GM12878 (cell line): ENCODE measurements around the gene ARHGAP26. TPM values are rescaled to one million over a fixed set of nuclear protein-coding genes. Genes with fewer than 3 reads are reported as not detected.

Experiments used
- CBX5 ChIP-seq: sonication (generic); IDR thresholded peaks from 2 replicates; pipeline ENCODE4 v1.6.1; 2016; ENCODE audit warnings: low read depth, moderate library complexity, mild to moderate bottlenecking, inconsistent platforms
- EGR1 ChIP-seq, 2 experiments: IDR thresholded peaks; 1 replicate in 1 of 2; 2 replicates in 1 of 2; pipeline ENCODE4 v1.6.1; 2011 to 2012; ENCODE audit warnings: low read depth in 2 of 2, low read length in 2 of 2, borderline replicate concordance in 1 of 2, mild to moderate bottlenecking in 1 of 2, moderate library complexity in 1 of 2
- FOS ChIP-seq: IDR thresholded peaks from 3 replicates; pipeline ENCODE4 v1.6.1; 2011; ENCODE audit warnings: borderline replicate concordance; ENCODE audit not compliant: insufficient read length; ENCODE audit errors: extremely low read depth
- GABPA ChIP-seq: IDR thresholded peaks from 2 replicates; pipeline ENCODE4 v1.6.1; 2014; ENCODE audit warnings: antibody characterized with exemption, low read depth, mild to moderate bottlenecking, inconsistent platforms
- IKZF1 ChIP-seq: fragments of 450-650 bp; conservative IDR thresholded peaks from 2 replicates; pipeline ENCODE4 v1.6.1; 2017; ENCODE audit warnings: antibody characterized with exemption, mild to moderate bottlenecking
- RBBP5 ChIP-seq: fragments of 200-600 bp; sonication (generic); conservative IDR thresholded peaks from 2 replicates; pipeline ENCODE4 v1.6.1; 2016
- RUNX3 ChIP-seq: IDR thresholded peaks from 2 replicates; pipeline ENCODE4 v1.6.1; 2012; ENCODE audit warnings: low read length, inconsistent platforms
- SMC3 ChIP-seq: IDR thresholded peaks from 2 replicates; pipeline ENCODE4 v1.6.1; 2011; ENCODE audit warnings: low read length, improper control_type of control experiment, borderline replicate concordance
- SUPT20H ChIP-seq: IDR thresholded peaks from 2 replicates; pipeline ENCODE4 v1.6.1; 2011; ENCODE audit warnings: low read depth, mild to moderate bottlenecking, low read length, moderate library complexity, borderline replicate concordance; ENCODE audit not compliant: control insufficient read depth
- SUZ12 ChIP-seq: fragments of 200-600 bp; sonication (generic); IDR thresholded peaks from one replicate; pipeline ENCODE4 v1.6.1; 2018; ENCODE audit warnings: antibody characterized with exemption, mild to moderate bottlenecking; ENCODE audit not compliant: unreplicated experiment
- TARDBP ChIP-seq: IDR thresholded peaks from 2 replicates; pipeline ENCODE4 v1.6.1; 2016; ENCODE audit warnings: borderline replicate concordance
- TCF12 ChIP-seq: IDR thresholded peaks from 2 replicates; pipeline ENCODE4 v1.6.1; 2011; ENCODE audit warnings: low read depth, mild to moderate bottlenecking, low read length
- ZZZ3 ChIP-seq: IDR thresholded peaks from 2 replicates; pipeline ENCODE4 v1.6.1; 2011; ENCODE audit warnings: low read depth; ENCODE audit not compliant: control insufficient read depth, insufficient read length
- polyA plus RNA-seq, 11 experiments: library from polyadenylated mRNA; depleted of rRNA in 4 of 11; unstranded in 6 of 11; stranded (reverse) in 5 of 11; fragments of >200 nt; fragmentation: Nextera tagmentation in 4 of 11; fragmentation: Illumina TruSeq in 1 of 11; extraction: Ambion mirVana in 4 of 11; extraction: Trizol in 1 of 11; gene quantifications; 1 replicate in 1 of 11; 2 replicates in 10 of 11; pipeline versions ENCODE4 v1.2.1 to v1.2.3, GENCODE V29; 2011 to 2016; ENCODE audit warnings: inconsistent platforms in 2 of 11, missing spikeins in 2 of 11, low read depth in 1 of 11
- total RNA-seq, 4 experiments: library from RNA; depleted of rRNA in 3 of 4; stranded (reverse); fragments of >200 nt in 3 of 4; fragmentation: Illumina TruSeq in 1 of 4; extraction: Trizol in 1 of 4; gene quantifications; 2 replicates each; pipeline versions ENCODE4 v1.2.1 to v1.2.3, GENCODE V29; 2013 to 2021
- TF ChIP-seq, protein P1 (sequence below): fragments of 450-650 bp; IDR thresholded peaks from 2 replicates; pipeline ENCODE4 v1.6.1; 2016; ENCODE audit warnings: mild to moderate bottlenecking
- TF ChIP-seq, protein P2 (sequence below): IDR thresholded peaks from 2 replicates; pipeline ENCODE4 v1.6.1; 2012; ENCODE audit warnings: low read depth, low read length, improper control_type of control experiment
- TF ChIP-seq, protein P3 (sequence below): fragments of 150-350 bp; IDR thresholded peaks from 2 replicates; pipeline ENCODE4 v1.6.1; 2016; ENCODE audit warnings: low read depth, low read length
- TF ChIP-seq, protein P4 (sequence below): IDR thresholded peaks from 2 replicates; pipeline ENCODE4 v1.6.1; 2012; ENCODE audit warnings: improper control_type of control experiment, low read depth, low read length; ENCODE audit not compliant: insufficient replicate concordance

The ARHGAP26 gene
- total and polyA plus RNA-seq, 10 of the 15 experiments (the other 5 are each of a cell fraction or from before 2014, with no cell fraction given): 9.4 to 41.5 (median 19.3) TPM

DNA sequence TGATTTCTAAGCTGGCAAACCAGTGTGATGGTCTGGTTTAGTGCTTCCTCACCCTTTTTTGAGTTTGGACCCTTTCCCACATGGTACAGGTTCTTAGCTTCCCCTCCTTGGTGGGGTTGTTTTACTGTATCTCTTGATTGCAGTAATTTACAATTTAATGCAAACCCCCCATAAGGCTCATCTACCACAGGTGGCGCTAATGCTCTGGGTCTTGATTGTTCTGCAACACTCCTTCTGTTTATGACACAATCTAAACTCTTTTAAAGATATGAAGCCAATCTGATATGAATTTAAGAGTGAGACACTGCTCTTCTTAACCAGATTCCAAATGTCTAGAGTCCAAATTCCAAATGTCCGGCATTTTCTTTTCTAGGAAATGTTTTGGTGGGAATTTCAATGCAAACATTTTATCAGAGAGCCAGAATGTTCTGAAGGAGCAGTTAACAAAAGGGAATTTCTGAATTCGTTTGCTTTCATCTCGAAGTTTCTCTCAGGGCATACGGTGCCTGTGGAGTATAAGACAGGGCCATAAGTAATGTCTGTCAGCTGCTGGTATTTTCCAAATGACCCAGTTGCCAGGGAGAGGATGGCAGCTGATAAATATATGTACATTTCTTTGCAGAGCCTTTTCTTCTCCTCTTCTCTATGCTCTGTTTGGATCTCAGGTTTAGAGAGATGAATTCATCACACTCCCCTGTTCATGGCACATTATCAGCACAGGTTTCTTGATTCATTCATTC, 246.8 kb downstream of the ARHGAP26 start (continued):
- TF ChIP-seq SMC3 (peak; percentile 72), TCF12 (no peak), RUNX3 (peak; percentile 44; the same call in 1 of the 2 replicates), RBBP5 (no peak), FOS (no peak), SUZ12 (no peak), SUPT20H (no peak), TARDBP (no peak), ZZZ3 (no peak), EGR1 (IDR thresholded peaks at IDR 0.05; ENCODE audit: borderline replicate concordance in 1 of 2, low read depth in 2 of 2, low read length in 2 of 2) (no peak), GABPA (no peak), IKZF1 (peak; percentile 29; the same call in 1 of the 2 replicates), CBX5 (peak; percentile 8; the same call in 1 of the 2 replicates)
- TF ChIP-seq, protein P1, sequence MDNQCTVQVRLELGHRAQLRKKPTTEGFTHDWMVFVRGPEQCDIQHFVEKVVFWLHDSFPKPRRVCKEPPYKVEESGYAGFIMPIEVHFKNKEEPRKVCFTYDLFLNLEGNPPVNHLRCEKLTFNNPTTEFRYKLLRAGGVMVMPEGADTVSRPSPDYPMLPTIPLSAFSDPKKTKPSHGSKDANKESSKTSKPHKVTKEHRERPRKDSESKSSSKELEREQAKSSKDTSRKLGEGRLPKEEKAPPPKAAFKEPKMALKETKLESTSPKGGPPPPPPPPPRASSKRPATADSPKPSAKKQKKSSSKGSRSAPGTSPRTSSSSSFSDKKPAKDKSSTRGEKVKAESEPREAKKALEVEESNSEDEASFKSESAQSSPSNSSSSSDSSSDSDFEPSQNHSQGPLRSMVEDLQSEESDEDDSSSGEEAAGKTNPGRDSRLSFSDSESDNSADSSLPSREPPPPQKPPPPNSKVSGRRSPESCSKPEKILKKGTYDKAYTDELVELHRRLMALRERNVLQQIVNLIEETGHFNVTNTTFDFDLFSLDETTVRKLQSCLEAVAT: 0 out of 2 replicates have a peak, but pooled peaks have one; percentile 36
- TF ChIP-seq, protein P2, sequence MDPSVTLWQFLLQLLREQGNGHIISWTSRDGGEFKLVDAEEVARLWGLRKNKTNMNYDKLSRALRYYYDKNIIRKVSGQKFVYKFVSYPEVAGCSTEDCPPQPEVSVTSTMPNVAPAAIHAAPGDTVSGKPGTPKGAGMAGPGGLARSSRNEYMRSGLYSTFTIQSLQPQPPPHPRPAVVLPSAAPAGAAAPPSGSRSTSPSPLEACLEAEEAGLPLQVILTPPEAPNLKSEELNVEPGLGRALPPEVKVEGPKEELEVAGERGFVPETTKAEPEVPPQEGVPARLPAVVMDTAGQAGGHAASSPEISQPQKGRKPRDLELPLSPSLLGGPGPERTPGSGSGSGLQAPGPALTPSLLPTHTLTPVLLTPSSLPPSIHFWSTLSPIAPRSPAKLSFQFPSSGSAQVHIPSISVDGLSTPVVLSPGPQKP: no peak
- TF ChIP-seq, protein P3, sequence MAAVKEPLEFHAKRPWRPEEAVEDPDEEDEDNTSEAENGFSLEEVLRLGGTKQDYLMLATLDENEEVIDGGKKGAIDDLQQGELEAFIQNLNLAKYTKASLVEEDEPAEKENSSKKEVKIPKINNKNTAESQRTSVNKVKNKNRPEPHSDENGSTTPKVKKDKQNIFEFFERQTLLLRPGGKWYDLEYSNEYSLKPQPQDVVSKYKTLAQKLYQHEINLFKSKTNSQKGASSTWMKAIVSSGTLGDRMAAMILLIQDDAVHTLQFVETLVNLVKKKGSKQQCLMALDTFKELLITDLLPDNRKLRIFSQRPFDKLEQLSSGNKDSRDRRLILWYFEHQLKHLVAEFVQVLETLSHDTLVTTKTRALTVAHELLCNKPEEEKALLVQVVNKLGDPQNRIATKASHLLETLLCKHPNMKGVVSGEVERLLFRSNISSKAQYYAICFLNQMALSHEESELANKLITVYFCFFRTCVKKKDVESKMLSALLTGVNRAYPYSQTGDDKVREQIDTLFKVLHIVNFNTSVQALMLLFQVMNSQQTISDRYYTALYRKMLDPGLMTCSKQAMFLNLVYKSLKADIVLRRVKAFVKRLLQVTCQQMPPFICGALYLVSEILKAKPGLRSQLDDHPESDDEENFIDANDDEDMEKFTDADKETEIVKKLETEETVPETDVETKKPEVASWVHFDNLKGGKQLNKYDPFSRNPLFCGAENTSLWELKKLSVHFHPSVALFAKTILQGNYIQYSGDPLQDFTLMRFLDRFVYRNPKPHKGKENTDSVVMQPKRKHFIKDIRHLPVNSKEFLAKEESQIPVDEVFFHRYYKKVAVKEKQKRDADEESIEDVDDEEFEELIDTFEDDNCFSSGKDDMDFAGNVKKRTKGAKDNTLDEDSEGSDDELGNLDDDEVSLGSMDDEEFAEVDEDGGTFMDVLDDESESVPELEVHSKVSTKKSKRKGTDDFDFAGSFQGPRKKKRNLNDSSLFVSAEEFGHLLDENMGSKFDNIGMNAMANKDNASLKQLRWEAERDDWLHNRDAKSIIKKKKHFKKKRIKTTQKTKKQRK: no peak
- TF ChIP-seq, protein P4, sequence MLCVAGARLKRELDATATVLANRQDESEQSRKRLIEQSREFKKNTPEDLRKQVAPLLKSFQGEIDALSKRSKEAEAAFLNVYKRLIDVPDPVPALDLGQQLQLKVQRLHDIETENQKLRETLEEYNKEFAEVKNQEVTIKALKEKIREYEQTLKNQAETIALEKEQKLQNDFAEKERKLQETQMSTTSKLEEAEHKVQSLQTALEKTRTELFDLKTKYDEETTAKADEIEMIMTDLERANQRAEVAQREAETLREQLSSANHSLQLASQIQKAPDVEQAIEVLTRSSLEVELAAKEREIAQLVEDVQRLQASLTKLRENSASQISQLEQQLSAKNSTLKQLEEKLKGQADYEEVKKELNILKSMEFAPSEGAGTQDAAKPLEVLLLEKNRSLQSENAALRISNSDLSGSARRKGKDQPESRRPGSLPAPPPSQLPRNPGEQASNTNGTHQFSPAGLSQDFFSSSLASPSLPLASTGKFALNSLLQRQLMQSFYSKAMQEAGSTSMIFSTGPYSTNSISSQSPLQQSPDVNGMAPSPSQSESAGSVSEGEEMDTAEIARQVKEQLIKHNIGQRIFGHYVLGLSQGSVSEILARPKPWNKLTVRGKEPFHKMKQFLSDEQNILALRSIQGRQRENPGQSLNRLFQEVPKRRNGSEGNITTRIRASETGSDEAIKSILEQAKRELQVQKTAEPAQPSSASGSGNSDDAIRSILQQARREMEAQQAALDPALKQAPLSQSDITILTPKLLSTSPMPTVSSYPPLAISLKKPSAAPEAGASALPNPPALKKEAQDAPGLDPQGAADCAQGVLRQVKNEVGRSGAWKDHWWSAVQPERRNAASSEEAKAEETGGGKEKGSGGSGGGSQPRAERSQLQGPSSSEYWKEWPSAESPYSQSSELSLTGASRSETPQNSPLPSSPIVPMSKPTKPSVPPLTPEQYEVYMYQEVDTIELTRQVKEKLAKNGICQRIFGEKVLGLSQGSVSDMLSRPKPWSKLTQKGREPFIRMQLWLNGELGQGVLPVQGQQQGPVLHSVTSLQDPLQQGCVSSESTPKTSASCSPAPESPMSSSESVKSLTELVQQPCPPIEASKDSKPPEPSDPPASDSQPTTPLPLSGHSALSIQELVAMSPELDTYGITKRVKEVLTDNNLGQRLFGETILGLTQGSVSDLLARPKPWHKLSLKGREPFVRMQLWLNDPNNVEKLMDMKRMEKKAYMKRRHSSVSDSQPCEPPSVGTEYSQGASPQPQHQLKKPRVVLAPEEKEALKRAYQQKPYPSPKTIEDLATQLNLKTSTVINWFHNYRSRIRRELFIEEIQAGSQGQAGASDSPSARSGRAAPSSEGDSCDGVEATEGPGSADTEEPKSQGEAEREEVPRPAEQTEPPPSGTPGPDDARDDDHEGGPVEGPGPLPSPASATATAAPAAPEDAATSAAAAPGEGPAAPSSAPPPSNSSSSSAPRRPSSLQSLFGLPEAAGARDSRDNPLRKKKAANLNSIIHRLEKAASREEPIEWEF: no peak
